HCT116 (cell line): Measurements from ENCODE around the gene HDGFL1. TPM values are rescaled to one million over a fixed set of nuclear protein-coding genes. Genes with fewer than 3 reads are reported as not detected.

ENCODE experiments used
- ATAC-seq: fragments of 200-7000 bp; cut with Tn5 transposase; 2 replicates; pipeline ENCODE4 v1.9.1; 2020; ENCODE audit warnings: mild to moderate bottlenecking, moderate library complexity
- BruUV-seq: library from RNA; stranded (reverse); fragments of 400-500 nt; replicated peaks from 2 replicates; lab custom pipeline; 2021; lab: Mats Ljungman, UMichigan
- CTCF ChIA-PET: fragments of 300-600 bp; sonication (Branson Sonifier 250); formaldehyde crosslinking; loops from one replicate; lab custom pipeline; 2021; ENCODE audit warnings: antibody characterized with exemption; lab: Charles Lee
- POLR2A ChIA-PET: fragments of 300-600, 350-600 bp; sonication (Branson Sonifier 250); formaldehyde crosslinking; loops from one replicate; lab custom pipeline; 2021; ENCODE audit warnings: antibody characterized with exemption; lab: Charles Lee
- RAD21 ChIA-PET, 2 experiments: fragments of 300-600 bp; sonication (Branson Sonifier 250); formaldehyde crosslinking; loops; one replicate each; lab custom pipeline; 2023; ENCODE audit warnings: low total read pairs in 2 of 2; ENCODE audit not compliant: uncharacterized antibody in 2 of 2, unreplicated experiment in 2 of 2, low non-redundant PET in 1 of 2; lab: Charles Lee
- DNase-seq: peaks from one replicate; pipeline ENCODE4 v3.0.0-alpha.2; 2010; ENCODE audit warnings: low read depth, low spot score
- H2AFZ ChIP-seq: fragments of 200-600 bp; shearing (Covaris generic), sonication (generic); 2 replicates; pipeline ENCODE4 v1.6.1; 2017; ENCODE audit warnings: low read depth, mixed run types, mixed read lengths, antibody characterized with exemption, low read length; ENCODE audit not compliant: poor library complexity, severe bottlenecking
- H3K27ac ChIP-seq: 2 replicates; pipeline ENCODE4 v1.5.1; 2012; ENCODE audit warnings: low read depth, low read length
- H3K27me3 ChIP-seq: fragments of 200-600 bp; sonication (generic); 2 replicates; pipeline ENCODE4 v1.6.1; 2016; ENCODE audit warnings: mixed run types, low read length, mixed read lengths; ENCODE audit not compliant: insufficient read depth
- H3K36me3 ChIP-seq, 2 experiments: fragments of 200-500 bp in 1 of 2; fragments of 200-600 bp in 1 of 2; sonication (Bioruptor generic) in 1 of 2; sonication (generic) in 1 of 2; 2 replicates each; pipeline versions ENCODE4 v1.5.1 to v1.6.1; 2014 to 2016; ENCODE audit warnings: low read length in 2 of 2, inconsistent platforms in 1 of 2, mixed read lengths in 1 of 2, mixed run types in 1 of 2; ENCODE audit not compliant: insufficient read depth in 2 of 2, control insufficient read depth in 1 of 2
- H3K4me1 ChIP-seq, 2 experiments: fragments of 200-600 bp in 1 of 2; sonication (generic) in 1 of 2; 2 replicates each; pipeline versions ENCODE4 v1.5.1 to v1.6.1; 2012 to 2017; ENCODE audit warnings: low read length in 2 of 2, inconsistent platforms in 1 of 2, mild to moderate bottlenecking in 1 of 2, mixed read lengths in 1 of 2, mixed run types in 1 of 2, moderate library complexity in 1 of 2; ENCODE audit not compliant: insufficient read depth in 2 of 2, control insufficient read depth in 1 of 2
- H3K4me2 ChIP-seq: fragments of 200-600 bp; sonication (generic); 2 replicates; pipeline ENCODE4 v1.6.1; 2017; ENCODE audit warnings: mixed run types, low read length, mixed read lengths
- H3K4me3 ChIP-seq, 2 experiments: fragments of 200-600 bp in 1 of 2; sonication (generic) in 1 of 2; replicated peaks in 1 of 2; 2 replicates each; pipeline ENCODE4 v1.5.1; 2011 to 2016; ENCODE audit warnings: low read length in 2 of 2, control low read depth in 1 of 2, low read depth in 1 of 2, mild to moderate bottlenecking in 1 of 2, mixed read lengths in 1 of 2, mixed run types in 1 of 2
- H3K79me2 ChIP-seq: fragments of 200-600 bp; sonication (generic); 2 replicates; pipeline ENCODE4 v1.6.1; 2017; ENCODE audit warnings: mild to moderate bottlenecking, mixed run types, low read length, moderate library complexity, mixed read lengths; ENCODE audit not compliant: insufficient read depth
- H3K9ac ChIP-seq: fragments of 200-600 bp; sonication (generic); 2 replicates; pipeline ENCODE4 v1.6.1; 2016; ENCODE audit warnings: low read length, mixed read lengths
- H3K9me2 ChIP-seq: fragments of 200-600 bp; sonication (generic), shearing (Covaris generic); 2 replicates; pipeline ENCODE4 v1.6.1; 2017; ENCODE audit warnings: mixed run types, mild to moderate bottlenecking, moderate library complexity; ENCODE audit not compliant: insufficient read depth
- H3K9me3 ChIP-seq, 2 experiments: fragments of 200-500 bp in 1 of 2; fragments of 200-600 bp in 1 of 2; sonication (Bioruptor generic) in 1 of 2; sonication (generic) in 1 of 2; 2 replicates each; pipeline ENCODE4 v1.6.1; 2014 to 2017; ENCODE audit warnings: low read length in 2 of 2, mixed read lengths in 2 of 2, inconsistent platforms in 1 of 2, low read depth in 1 of 2, mild to moderate bottlenecking in 1 of 2, mixed run types in 1 of 2, moderate library complexity in 1 of 2; ENCODE audit not compliant: control insufficient read depth in 1 of 2, insufficient read depth in 1 of 2
- H4K20me1 ChIP-seq: fragments of 200-600 bp; sonication (generic), shearing (Covaris generic); 2 replicates; pipeline ENCODE4 v1.6.1; 2017; ENCODE audit warnings: mixed run types, mild to moderate bottlenecking, moderate library complexity; ENCODE audit not compliant: insufficient read depth
- EZH2 ChIP-seq: fragments of 200-600 bp; sonication (generic); IDR thresholded peaks from 2 replicates; pipeline ENCODE4 v1.6.1; 2017; ENCODE audit warnings: antibody characterized with exemption, mixed run types
- FOSL1 ChIP-seq: IDR thresholded peaks from 2 replicates; pipeline ENCODE4 v1.6.1; 2012; ENCODE audit warnings: low read depth
- YY1 ChIP-seq: IDR thresholded peaks from 2 replicates; pipeline ENCODE4 v1.6.1; 2011; ENCODE audit warnings: low read length, low read depth, moderate library complexity, mild to moderate bottlenecking; ENCODE audit not compliant: insufficient replicate concordance; ENCODE audit errors: extremely low read depth
- intact Hi-C: fragments of 100-400 bp; cut with micrococcal nuclease; formaldehyde crosslinking; loops from 2 replicates; pipeline ENCODE4 v1.10.0; 2022
- total RNA-seq: library from RNA; stranded (reverse); gene quantifications from one replicate; pipeline ENCODE4 v1.2.1, GENCODE V29; 2021; ENCODE audit not compliant: unreplicated experiment
- TF ChIP-seq, protein P1 (sequence below), 3 experiments: fragments of 200-600 bp in 1 of 3; sonication (generic) in 1 of 3; IDR thresholded peaks in 2 of 3; conservative IDR thresholded peaks in 1 of 3; 2 replicates each; pipeline ENCODE4 v1.5.1; 2012 to 2017; ENCODE audit warnings: low read depth in 2 of 3, low read length in 2 of 3, antibody characterized with exemption in 1 of 3, borderline replicate concordance in 1 of 3, control low read depth in 1 of 3, mild to moderate bottlenecking in 1 of 3, mixed read lengths in 1 of 3, mixed run types in 1 of 3, moderate library complexity in 1 of 3; ENCODE audit not compliant: insufficient read depth in 1 of 3
- TF ChIP-seq, protein P2 (sequence below): IDR thresholded peaks from 2 replicates; pipeline ENCODE4 v1.6.1; 2012
- TF ChIP-seq, protein P3 (sequence below): IDR thresholded peaks from 2 replicates; pipeline ENCODE4 v1.6.1; 2012; ENCODE audit warnings: low read depth

HDGFL1 gene
- total RNA-seq, 1 experiment from 2014 or later, result not detected

DNA sequence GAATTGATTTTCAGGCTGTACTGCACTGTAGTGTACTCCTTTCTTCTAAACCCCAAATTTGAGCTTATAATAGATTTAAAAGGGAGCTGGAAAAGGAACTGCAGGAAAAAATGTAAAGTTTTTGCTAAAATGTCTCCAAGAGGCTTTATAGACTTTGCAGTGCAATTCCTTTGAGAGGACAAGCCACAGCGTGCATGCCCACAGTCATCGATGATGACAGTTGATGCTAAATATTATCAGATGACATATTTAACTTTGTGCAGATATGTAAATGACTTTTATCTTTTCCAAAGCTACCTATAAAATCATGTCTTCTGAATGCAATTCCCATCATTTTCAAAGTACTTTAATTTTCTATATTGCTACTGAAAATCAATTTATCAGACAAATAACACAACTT, 24.3 kb upstream of the HDGFL1 start (continued):
- TF ChIP-seq, protein P1, sequence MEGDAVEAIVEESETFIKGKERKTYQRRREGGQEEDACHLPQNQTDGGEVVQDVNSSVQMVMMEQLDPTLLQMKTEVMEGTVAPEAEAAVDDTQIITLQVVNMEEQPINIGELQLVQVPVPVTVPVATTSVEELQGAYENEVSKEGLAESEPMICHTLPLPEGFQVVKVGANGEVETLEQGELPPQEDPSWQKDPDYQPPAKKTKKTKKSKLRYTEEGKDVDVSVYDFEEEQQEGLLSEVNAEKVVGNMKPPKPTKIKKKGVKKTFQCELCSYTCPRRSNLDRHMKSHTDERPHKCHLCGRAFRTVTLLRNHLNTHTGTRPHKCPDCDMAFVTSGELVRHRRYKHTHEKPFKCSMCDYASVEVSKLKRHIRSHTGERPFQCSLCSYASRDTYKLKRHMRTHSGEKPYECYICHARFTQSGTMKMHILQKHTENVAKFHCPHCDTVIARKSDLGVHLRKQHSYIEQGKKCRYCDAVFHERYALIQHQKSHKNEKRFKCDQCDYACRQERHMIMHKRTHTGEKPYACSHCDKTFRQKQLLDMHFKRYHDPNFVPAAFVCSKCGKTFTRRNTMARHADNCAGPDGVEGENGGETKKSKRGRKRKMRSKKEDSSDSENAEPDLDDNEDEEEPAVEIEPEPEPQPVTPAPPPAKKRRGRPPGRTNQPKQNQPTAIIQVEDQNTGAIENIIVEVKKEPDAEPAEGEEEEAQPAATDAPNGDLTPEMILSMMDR (IDR thresholded peaks at IDR 0.05 in 2 of 3, conservative IDR thresholded peaks at IDR 0.05 in 1 of 3; ENCODE audit: borderline replicate concordance in 1 of 3, insufficient read depth in 1 of 3, low read depth in 2 of 3, low read length in 2 of 3), result no peak
- no peak for TF ChIP-seq EZH2

DNA sequence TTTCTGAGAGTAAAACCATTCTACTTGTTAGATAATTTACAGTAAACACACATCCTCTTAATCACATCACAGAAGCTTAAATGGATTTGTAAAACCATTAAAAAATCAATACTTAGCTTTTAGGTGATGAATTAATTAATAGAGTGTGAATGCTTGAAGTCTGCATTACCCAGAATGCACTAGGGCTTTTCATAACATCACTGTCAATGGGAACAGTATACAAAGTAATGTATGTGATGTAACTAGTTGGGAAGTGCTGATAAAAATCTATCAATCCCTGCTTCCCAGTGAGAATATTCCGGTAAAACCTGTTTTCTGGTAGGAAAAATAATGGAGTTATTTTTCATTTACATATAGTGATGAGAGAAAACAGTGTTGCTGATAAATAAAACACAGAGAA, 23.1 kb upstream of the HDGFL1 start:
- Histone ChIP-seq H3K79me2 (no peaks in the 10 kb centered on the region), H3K9me3 (no peaks in the 10 kb centered on the region), H4K20me1 (no peaks in the 10 kb centered on the region), H3K4me1 (no peaks in the 10 kb centered on the region), H3K4me2 (no peak overlapping the region), H3K9me2 (no peaks in the 10 kb centered on the region), H3K4me3 (no peak overlapping the region), H3K9ac (no peak overlapping the region), H2AFZ (no peak overlapping the region), H3K27me3 (no peaks in the 10 kb centered on the region), H3K36me3 (no peaks in the 10 kb centered on the region), H3K27ac (no peak overlapping the region)
- RAD21 ChIA-PET, result no interaction called here
- TF ChIP-seq, protein P1 (IDR thresholded peaks at IDR 0.05 in 2 of 3, conservative IDR thresholded peaks at IDR 0.05 in 1 of 3; ENCODE audit: borderline replicate concordance in 1 of 3, insufficient read depth in 1 of 3, low read depth in 2 of 3, low read length in 2 of 3), result no peak
- no peak for TF ChIP-seq FOSL1
- TF ChIP-seq, protein P2, sequence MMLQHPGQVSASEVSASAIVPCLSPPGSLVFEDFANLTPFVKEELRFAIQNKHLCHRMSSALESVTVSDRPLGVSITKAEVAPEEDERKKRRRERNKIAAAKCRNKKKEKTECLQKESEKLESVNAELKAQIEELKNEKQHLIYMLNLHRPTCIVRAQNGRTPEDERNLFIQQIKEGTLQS, result no peak
- no peak for TF ChIP-seq YY1
- TF ChIP-seq, protein P3, sequence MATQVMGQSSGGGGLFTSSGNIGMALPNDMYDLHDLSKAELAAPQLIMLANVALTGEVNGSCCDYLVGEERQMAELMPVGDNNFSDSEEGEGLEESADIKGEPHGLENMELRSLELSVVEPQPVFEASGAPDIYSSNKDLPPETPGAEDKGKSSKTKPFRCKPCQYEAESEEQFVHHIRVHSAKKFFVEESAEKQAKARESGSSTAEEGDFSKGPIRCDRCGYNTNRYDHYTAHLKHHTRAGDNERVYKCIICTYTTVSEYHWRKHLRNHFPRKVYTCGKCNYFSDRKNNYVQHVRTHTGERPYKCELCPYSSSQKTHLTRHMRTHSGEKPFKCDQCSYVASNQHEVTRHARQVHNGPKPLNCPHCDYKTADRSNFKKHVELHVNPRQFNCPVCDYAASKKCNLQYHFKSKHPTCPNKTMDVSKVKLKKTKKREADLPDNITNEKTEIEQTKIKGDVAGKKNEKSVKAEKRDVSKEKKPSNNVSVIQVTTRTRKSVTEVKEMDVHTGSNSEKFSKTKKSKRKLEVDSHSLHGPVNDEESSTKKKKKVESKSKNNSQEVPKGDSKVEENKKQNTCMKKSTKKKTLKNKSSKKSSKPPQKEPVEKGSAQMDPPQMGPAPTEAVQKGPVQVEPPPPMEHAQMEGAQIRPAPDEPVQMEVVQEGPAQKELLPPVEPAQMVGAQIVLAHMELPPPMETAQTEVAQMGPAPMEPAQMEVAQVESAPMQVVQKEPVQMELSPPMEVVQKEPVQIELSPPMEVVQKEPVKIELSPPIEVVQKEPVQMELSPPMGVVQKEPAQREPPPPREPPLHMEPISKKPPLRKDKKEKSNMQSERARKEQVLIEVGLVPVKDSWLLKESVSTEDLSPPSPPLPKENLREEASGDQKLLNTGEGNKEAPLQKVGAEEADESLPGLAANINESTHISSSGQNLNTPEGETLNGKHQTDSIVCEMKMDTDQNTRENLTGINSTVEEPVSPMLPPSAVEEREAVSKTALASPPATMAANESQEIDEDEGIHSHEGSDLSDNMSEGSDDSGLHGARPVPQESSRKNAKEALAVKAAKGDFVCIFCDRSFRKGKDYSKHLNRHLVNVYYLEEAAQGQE, result no peak
- DNase-seq (no peak), ATAC-seq (no peak)
- CTCF ChIA-PET, result no interaction called here
- intact Hi-C loops, result no loop called here
- POLR2A ChIA-PET, result no interaction called here
- no TSS peak for BruUV-seq
